GM18505 (cell line): ENCODE measurements around the gene NDOR1.
"Not testable (repeated sequence)": the region's sequence is repeated elsewhere in the genome, so short reads cannot be mapped to it uniquely, and the experiment has no call there.

Experiments used
- ATAC-seq: cut with Tn5 transposase; IDR thresholded peaks from one replicate; pipeline ENCODE4 v1.9.1; 2021; ENCODE audit not compliant: unreplicated experiment
- POLR2A ChIP-seq: IDR thresholded peaks from 4 replicates; pipeline ENCODE4 v1.6.1; 2011; ENCODE audit warnings: borderline replicate concordance; ENCODE audit not compliant: insufficient read depth, insufficient read length; ENCODE audit errors: extremely low read depth

NDOR1 gene

DNA sequence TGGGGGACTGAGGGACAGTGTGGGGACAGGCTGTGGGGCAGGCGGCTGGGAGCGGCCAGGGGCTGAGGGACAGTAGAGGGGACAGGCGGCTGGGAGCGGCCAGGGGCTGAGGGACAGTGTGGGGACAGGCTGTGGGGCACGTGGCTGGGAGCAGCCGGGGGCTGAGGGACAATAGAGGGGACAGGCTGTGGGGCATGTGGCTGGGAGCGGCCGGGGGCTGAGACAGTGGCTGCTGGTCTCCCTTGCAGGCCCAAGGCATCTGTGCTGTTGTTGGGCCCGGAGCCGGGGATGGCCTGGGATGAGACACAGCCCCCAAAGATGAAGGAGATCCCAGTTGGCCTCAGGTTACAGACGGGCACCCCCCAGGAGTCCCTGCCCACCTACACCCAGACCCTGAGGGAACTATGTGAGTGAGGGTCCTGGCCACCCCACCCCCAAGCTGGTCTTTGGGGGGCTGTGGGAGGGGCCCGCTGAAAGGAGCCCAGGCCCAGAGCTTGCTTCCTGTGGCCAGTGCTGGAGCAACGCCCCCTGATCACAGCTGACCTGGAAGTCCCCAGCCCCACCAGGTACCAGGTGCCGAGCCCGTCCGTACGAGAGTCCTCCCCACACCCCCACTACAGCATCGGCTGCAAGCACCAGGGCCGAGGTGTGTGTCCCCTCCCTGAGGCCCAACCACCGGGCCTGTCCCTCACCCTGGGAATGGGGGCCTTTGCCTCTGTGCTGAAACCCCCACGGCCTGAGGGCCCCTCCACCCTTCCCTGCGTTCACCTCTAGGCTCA, 46.2 kb downstream of the NDOR1 start:
- no peak for TF ChIP-seq POLR2A
- no peak for ATAC-seq

DNA sequence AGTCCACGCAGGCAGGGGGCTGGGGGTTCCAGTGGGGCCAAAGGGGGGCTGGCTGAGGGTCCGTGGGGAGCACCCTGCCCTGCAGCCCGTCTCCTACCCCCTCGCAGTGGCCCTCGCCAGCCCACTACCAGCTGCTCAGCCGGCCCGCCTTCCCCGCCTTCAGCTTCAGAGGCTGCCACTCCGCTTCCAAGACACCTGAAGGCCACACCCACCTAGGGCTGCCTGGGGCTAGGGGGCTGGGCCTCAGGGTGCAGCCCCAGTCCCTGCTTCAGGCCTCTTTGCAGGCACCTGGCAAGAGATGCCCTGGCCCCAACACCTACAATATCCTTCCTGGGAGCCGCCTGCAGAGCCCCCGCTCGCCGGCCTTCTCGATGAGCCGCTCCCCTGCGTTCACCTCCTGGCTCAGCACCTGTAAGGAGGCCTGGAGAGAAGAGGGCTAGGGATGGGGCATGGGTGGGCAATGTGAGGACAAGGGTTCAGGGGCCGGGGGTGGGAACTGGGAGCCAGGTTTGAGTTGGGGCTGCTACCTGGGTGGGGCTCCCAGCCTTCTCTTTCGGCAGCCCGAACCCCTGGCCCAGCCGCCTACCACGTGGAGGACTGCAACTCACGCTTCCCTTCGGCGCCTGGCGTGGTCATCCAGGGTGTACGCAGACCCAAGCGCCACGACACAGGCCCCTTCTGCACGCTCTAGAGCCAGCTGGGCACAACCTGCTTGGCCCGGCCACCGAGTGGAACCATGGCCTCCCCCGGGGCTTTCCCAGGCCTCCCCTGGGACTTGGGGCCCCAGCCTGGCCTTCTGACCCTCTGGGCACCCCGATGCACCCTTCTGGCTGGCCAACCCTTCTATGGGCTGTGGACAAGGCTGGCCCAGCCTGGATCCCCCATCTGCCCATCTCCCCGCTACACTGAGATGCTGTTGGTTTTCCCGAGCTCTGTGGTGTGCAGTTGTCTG, 47.3 kb downstream of the NDOR1 start:
- TF ChIP-seq POLR2A, result no peak
- no peak for ATAC-seq

DNA sequence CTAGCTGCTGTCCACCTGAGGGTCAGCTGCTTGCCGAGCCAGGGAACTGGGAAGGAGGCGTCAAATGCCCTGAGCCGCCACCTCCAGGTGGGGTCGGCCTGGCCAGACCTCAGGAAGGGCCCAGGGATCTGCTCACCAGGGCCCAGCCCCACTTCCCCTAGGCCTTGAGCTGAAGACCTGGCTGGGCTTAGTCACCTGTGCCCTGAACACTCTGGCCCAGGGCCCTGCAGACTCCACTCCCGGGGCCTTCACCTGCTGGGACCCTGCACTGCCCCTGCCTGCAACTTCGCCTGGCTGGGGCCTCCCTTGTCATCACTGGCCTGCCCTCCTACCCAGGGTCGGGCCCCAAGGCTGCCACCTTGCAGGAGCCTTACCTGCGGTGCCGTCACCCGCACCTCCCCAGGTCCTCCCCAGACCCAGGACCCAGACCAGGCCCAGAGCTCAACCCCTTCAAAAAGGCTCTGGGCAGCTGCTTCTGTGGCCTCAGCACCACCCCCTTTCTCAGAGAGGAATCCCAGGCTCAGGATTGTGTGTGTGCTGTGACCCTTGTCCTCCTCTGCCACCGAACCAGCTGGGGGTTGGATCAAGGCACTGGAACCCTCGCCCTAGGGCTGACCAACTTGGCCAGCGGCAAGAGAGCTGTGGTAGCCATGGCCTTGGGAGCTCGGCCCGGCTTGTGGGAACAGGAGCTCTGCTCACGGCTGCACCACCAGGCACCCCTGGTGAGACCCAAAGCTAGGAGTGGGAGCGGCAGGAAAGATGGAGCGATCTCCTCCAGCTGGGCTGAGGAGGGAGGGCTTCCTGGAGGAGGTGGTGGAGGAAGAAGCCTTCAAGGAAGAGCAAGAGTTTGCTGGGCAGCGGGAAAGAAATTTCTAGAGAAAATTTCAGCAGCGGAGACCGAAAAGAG, 48.5 kb downstream of the NDOR1 start:
- no peak for TF ChIP-seq POLR2A
- no peak for ATAC-seq

DNA sequence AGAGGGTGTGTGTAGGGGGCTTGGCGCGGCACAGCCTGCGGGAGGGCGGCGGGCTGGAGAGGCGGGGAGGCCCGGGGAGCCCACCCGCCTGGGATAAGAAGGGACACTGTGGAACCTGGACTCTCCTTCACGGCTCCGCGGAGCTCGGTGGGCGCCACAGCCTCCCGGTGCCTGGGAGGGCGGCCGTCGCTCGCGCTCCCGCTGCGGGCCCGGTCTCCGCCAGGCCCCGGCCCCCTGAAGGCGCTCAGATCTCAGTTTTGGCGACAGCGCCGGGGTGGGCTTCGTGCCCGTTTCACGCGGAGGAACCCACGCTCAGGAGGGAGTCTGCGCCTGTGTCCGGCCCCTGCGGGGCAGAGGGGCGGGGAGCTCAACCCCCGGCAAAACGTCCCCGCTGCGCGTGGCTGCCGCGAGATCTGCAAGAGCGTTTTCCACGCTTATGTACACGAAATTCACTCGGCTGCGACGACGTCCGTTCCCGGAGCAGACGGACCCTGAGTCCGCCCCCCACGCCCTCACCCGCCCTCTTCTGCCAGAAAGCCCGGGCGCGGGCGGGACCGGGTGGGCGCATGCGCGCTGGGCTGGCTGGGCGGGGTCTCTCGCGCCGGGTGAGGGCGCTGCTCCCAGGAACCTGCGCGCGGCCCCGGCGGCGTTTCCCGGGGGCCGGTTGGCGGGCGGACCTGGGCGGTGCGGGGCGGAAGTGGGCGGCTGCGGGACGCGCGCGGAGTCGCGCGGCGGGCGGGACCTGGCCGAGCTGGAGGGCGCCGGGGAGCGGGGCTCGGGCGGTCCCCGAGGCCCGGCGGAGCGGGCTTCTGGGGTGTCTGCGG, 49.3 kb downstream of the NDOR1 start, which contains the start of gene NELFB:
TSS of gene NELFB (plus strand) at position 704 of the 824 bp plus-strand sequence.
- TF ChIP-seq POLR2A, result peak; percentile 63
- peak; percentile 77 for ATAC-seq

DNA sequence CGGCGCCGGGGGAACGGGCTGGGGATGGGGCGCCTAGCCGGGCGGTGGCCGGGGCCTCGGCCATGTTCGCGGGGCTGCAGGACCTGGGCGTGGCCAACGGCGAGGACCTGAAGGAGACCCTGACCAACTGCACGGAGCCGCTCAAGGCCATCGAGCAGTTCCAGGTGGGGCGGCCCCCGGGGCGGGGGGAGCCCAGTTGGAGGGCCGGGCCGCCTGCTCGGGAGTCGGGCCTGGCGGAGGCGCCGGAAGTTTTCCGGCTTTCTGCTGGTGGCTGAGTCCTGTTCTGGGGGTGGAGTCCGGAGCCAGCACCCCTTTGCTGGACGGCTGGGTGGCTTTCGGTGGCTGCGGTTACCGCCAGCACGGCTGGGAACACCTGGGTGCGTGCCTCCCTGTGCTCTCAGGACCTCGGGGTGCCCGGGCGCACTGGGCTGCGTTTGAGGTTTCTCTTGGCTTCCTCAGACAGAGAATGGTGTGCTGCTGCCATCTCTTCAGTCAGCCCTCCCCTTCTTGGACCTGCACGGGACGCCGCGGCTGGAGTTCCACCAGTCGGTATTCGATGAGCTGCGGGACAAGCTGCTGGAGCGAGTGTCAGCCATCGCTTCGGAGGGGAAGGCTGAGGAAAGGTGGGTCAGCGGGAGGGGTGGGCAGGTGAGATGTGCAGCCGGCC, 50.1 kb downstream of the NDOR1 start:
- no peak for ATAC-seq
- no peak for TF ChIP-seq POLR2A

DNA sequence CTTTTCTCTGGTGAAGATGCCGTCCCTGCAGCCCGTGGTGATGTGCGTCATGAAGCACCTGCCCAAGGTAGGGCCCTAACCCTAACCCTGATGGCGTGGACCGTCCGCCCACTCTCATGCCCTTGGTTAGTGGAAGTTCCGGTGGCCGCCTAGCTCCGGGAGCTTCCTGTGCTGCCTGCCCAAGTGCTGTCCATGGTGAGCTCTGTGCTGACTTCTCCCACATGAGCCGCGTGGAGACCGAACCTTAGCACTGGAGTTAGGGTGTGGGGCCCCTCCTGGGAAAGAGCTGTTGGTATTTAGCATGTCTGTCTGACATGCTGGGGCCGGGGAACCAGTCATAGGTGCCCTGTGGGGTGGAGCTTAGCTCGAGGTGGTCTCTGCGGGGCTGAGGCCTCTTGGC, 50.9 kb downstream of the NDOR1 start:
- no peak for TF ChIP-seq POLR2A
- ATAC-seq, result no peak

DNA sequence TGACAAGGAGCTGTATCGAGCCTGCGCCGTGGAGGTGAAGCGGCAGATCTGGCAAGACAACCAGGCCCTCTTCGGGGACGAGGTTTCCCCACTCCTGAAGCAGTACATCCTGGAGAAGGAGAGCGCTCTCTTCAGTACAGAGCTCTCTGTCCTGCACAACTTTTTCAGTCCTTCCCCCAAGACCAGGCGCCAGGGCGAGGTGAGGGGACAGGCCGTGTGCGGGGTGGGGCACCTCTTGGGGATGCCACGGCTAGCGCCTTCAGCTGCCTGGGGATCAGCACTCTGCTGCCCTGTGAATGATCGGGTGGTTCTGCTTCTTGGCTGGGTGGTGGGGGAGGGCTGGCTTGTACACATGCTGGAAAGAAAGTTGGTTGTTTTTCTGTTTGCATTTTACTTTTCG, 51.4 kb downstream of the NDOR1 start:
- ATAC-seq, result no peak
- no peak for TF ChIP-seq POLR2A

DNA sequence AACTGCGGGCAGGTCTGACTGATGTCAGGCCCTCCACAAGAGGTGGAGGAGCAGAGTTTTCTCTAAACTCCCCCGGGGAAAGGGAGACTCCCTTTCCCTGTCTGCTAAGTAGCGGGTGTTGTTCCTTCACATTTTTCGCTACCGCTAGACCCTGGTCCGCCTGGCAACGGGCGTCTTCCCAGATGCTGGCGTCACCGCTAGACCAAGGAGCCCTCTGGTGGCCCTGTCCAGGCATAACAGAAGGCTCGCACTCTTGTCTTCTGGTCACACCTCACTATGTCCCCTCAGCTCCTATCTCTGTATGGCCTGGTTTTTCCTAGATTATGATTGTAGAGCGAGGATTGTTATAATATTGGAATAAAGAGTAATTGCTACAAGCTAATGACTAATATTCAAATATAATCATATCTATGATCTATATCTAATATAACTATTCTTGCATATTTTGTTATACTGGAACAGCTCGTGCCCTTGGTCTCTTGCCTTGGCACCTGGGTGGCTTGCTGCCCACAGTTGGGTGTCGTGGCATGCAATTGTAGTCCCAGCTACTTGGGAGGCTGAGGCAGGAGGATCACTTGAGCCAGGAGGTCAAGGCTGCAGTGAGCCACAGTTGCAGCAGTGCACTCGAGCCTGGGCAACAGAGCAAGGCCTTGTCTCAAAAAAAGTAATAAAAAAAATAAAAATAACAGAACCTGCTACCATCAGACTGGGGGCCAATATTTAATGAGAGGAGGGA, 56.8 kb downstream of the NDOR1 start:
- not testable (repeated sequence) for ATAC-seq

DNA sequence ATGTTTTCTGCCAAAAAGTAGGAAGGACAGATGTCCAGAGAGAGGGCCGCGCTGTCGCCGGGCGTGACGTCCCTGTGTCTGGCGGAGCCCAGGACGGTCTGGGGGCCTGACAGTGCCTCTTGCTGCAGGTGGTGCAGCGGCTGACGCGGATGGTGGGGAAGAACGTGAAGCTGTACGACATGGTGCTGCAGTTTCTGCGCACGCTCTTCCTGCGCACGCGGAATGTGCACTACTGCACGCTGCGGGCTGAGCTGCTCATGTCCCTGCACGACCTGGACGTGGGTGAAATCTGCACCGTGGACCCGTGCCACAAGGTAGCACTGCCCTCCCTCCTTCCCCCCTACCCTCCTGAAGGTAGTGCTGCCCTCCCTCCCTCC, 57.4 kb downstream of the NDOR1 start:
- no peak for TF ChIP-seq POLR2A
- no peak for ATAC-seq

DNA sequence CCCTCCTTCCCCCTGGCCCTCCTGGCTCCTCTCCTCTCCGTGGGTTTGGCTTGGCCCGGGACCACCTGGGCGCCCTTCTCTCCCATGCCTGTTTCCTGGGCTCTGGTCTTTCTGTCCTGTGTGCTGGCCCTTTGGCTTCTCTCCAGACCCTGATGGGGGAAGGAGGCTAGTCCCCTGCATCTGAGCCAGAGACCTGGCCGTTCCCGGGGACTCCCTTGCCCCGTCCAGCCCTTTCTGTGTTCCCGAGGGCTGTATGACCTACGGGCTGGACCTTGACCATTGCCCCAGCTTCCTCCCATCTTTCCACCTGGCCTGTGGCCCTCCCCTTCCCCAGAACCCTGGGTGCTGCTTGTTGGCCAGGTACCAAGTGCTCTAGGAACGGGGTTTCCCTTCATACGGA, 58.0 kb downstream of the NDOR1 start:
- no peak for ATAC-seq
- no peak for TF ChIP-seq POLR2A

DNA sequence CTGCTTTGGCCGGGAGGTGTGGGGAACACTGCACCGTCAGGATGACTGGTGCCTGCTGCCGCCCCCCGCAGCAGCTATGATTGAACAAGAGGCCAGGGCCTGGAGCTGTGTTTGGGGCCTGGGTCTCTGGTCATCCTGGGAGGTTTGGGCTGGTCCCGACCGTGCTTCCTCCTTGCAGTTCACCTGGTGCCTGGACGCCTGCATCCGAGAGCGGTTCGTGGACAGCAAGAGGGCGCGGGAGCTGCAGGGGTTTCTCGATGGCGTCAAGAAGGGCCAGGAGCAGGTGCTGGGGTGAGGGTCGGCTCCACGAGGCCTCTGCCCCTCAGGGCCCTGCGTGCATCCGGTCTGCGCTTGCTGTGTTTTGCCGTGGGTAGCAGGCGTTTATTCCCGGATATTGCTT, 58.6 kb downstream of the NDOR1 start:
- TF ChIP-seq POLR2A, result no peak
- no peak for ATAC-seq
